GM21515 (cell line): ENCODE data around the gene HCAR1.
"Not testable (repeated sequence)": the region's sequence is repeated elsewhere in the genome, so short reads cannot be mapped to it uniquely, and the experiment has no call there.

Experiments used
- ATAC-seq: cut with Tn5 transposase; IDR thresholded peaks from one replicate; pipeline ENCODE4 v1.9.1; 2021; ENCODE audit not compliant: unreplicated experiment

The HCAR1 gene

GRCh38 chr12:122721057-122721545 lies 9.5 kb downstream of the HCAR1 start:
- no peak for ATAC-seq

DNA sequence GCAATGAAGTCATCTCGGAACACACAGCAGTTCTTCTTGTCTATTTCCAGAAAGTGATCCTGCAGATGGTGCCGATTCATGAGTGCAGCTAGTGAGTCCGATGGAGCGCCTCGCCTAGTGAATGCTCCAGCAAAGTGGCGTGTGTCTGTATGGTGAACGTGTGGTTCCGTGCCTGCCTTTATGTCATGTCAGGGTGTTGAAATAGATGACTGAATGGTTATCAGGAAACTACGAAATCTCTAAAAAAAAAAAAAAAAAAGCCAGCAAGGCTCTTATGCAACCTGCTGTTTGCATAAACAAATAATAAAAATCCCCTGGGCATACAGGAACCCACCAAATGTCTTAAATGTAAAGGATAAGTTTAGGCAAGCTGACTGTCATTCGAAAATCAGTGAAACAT lies 14.0 kb downstream of the HCAR1 start, which contains the start of gene HCAR3:
TSS of gene HCAR3 (minus strand) at position 154 of the 400 bp plus-strand sequence. CDS start at position 80, 74 bp downstream.
- not testable (repeated sequence) for ATAC-seq

DNA sequence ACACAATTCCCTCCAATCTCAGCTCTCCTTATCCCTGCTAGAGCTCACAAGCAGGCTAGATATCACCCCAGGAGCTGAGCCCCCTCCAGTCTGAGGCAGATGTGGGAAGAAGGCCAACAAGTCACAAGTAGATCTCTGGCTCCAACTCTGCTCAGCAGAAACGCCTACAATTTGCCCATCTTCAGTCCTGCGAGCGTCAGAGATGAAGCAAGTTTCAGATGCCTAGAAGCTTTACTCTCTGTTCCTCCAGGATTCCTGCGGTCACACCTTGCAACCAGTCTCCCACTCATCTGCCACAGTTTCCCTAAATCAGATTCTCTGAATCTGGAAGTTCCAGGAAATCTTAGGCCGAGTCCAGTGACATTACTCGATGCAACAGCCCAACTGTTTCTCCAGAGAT lies 15.4 kb downstream of the HCAR1 start:
- not testable (repeated sequence) for ATAC-seq

DNA sequence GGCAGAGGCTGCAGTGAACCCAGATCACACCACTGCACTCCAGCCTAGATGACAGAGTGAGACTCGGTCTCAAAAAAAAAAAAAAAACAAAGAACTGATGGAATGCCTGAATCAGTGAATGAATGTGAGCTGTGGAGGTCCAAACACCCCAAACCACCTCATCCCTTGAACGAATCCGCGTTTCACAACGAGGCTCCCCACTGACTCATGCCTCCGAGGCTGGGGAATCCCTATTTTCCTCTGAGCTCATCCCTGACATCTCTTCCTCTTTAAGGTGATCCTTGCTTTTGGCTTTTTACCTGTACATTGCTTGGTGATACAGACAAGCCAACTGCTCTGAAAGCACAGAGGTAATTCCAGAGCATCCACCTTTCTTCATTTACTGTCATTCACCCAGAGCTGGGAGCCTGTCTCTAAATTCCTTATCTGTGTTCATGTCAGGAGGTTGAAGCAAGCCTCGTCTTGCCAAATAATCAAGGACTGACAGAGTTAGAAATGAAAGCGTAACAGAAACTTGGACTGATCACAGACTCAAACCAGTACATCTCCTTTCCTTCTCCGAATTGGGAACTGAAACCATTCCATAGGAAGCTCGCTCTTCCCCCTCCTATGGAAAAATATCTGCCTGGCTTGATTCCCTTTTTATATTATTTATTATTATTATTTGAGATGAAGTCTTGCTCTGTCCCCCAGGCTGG lies 17.0 kb downstream of the HCAR1 start:
- not testable (repeated sequence) for ATAC-seq

- not testable (repeated sequence) for ATAC-seq
Observed at GRCh38 chr12:122711266-122711665, 19.4 kb downstream of the HCAR1 start.

DNA sequence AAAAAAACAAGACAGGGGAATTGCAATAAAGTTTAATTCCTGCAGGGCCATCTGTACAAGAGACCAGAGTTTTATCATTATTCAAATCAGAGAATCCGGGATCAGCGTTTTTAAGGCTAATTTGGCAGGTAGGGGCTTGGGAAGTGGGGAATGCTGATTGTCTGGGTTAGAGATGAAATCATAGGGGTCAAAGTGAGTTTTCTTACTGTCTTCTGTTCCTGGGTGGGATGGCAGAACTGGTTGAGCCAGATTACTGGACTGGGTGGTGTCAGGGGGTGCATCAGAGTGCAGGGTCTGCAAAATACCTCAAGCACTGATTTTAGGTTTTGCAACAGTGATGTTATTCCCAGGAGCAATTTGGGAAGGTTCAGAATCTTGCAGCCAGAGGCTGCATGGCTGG lies 20.3 kb downstream of the HCAR1 start:
- ATAC-seq = not testable (repeated sequence)

DNA sequence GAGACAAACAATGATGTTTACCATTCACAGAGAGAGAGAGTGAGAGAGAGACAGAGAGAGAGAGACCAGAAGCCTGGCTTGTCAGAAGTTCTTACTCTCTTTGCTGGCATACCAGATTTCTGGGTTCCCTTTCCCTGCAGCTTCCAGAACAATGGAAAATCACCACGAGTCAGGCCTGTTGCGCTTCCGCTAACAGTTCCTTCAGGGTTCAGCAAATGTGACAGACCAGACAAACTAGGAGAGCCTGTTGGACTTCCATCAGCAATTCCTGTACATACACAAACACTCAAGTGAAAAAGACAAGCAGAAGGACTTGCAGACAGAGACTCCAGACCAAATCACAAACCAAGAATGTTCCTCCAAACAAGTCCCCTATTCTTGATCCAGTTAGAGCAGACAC lies 21.4 kb downstream of the HCAR1 start:
- ATAC-seq = not testable (repeated sequence)

DNA sequence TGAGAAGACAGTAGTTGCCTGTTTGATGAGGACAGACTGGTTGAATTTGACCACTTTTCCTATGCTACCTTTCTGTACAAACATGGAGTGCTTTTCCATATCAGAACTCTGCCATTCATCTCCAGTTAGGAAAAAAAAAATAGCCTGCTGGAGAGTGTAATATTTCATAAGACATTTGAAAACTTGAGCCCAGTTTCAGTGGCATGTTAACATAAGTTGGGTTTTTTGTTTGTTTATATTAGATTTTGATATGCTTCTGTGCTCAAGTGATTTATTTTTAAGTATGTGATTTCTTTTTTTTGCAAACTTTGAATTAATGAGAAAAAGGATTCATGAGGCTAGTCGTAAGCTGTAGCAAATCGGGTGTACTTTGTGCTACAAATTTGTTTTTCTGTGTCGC lies 26.8 kb downstream of the HCAR1 start:
- not testable (repeated sequence) for ATAC-seq

GRCh38 chr12:122702890-122703611 lies 27.6 kb downstream of the HCAR1 start, which contains the start of gene HCAR2:
Gene HCAR2 (minus strand): TSS chr12:122703357. CDS start chr12:122703283, 74 bp downstream.
- not testable (repeated sequence) for ATAC-seq

DNA sequence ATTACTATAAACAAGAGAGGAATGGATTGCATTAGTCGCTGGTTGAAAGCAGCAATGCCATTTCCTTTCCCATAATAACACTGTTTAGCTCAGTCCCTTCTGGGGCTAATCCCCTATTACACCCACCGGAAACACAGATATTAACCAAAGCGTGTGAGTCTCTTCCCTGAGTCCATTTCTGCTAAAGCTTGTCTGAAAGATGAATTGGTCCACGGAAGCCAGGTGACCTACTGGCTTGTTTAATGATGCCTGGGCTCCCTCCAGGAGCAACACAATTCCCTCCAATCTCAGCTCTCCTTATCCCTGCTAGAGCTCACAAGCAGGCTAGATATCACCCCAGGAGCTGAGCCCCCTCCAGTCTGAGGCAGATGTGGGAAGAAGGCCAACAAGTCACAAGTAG lies 29.2 kb downstream of the HCAR1 start:
- not testable (repeated sequence) for ATAC-seq

DNA sequence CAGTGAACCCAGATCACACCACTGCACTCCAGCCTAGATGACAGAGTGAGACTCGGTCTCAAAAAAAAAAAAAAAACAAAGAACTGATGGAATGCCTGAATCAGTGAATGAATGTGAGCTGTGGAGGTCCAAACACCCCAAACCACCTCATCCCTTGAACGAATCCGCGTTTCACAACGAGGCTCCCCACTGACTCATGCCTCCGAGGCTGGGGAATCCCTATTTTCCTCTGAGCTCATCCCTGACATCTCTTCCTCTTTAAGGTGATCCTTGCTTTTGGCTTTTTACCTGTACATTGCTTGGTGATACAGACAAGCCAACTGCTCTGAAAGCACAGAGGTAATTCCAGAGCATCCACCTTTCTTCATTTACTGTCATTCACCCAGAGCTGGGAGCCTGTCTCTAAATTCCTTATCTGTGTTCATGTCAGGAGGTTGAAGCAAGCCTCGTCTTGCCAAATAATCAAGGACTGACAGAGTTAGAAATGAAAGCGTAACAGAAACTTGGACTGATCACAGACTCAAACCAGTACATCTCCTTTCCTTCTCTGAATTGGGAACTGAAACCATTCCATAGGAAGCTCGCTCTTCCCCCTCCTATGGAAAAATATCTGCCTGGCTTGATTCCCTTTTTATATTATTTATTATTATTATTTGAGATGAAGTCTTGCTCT lies 30.5 kb downstream of the HCAR1 start:
- not testable (repeated sequence) for ATAC-seq

- ATAC-seq = not testable (repeated sequence)
Observed at GRCh38 chr12:122696922-122697321, 33.7 kb downstream of the HCAR1 start.

GRCh38 chr12:122691566-122691965 lies 39.1 kb downstream of the HCAR1 start:
- ATAC-seq = no peak

DNA sequence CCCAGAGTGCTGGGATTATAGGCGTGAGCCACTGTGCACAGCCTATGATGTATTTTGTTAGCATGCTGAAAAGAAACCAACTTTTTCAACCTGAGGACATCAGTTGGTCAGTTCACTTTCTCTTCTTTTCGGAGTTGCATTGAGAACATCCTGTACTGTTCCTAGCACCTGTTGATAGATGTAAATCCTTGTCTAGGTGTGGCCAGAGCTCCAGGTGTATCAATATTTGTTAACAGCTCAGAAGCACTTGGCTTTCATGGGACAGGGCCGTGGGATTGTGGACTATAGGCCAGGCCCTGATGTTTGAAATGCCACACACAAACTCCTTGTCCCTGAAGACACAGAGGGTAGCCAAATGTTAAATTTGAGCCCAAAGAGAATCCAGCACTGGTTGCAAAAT lies 42.4 kb downstream of the HCAR1 start:
- ATAC-seq = no peak

GRCh38 chr12:122687086-122687485 lies 43.6 kb downstream of the HCAR1 start:
- ATAC-seq = no peak

- ATAC-seq = no peak
Observed at GRCh38 chr12:122686538-122686937, 44.1 kb downstream of the HCAR1 start.

DNA sequence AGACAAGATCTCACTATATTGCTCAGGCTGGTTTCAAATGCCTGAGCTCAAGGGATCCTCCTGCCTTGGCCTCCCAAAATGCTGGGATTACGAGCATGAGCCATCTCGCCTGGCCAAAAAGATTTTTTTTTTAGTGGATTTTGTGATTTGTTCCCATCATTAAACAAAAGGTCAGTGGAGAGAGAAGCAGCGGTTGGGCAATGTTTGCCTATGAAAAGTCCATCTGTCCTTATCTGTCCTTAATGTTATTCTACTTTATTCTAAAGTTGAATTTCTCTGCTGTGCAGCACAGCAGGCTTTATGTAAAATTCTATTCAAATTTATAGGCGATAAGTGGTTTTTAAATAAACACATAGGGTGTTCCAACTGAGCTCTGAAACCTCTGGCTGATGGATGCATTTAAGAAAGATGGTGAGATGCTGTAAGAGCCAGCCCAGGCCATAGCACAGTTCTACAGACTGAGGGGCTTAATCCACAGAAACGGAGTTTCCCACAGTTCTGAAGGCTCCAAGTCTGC lies 46.3 kb downstream of the HCAR1 start:
- ATAC-seq = no peak

DNA sequence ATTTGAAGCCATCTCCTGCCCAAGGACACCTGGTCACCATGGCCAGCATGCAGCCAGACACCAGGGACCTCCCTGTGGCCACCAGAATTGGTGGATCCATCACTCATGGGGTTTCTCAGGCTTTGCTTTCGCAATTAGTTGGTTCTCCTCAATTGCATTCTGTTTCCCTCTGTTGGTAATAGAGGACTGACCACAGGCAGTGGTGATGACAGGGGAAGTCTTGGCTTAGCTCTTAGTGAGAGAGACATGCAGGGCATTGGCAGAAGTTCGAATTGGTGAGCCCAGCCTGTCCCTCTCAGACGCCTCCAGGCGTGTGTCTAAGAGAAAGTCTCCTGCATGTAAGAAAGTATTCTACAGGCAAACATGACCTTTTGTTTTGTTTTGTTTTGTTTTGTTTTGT lies 48.8 kb downstream of the HCAR1 start:
- ATAC-seq = no peak

DNA sequence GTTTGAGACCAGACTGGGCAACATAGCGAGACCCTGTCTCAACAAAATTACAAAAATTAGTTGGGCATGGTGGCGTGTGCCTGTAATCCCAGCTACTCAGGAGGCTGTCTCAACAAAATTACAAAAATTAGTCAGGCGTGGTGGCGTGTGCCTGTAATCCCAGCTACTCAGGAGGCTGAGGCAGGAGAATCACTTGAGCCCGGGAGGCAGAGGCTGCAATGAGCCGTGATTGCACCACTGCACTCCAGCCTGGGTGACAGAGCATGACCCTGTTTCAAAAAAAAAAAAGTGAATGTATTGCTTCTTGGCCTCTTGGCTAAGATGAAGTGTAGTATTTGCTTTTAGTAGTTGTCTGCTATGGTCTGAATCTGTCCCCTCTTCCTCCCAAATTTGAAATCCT lies 49.7 kb downstream of the HCAR1 start:
- ATAC-seq = not testable (repeated sequence)

GRCh38 chr12:122676781-122677180 lies 53.9 kb downstream of the HCAR1 start:
- ATAC-seq = not testable (repeated sequence)
